Cardiac ventricle fibroblast (primary cell): ENCODE measurements around the gene BCL2. TPM values are rescaled to one million over a fixed set of nuclear protein-coding genes. Genes with fewer than 3 reads are reported as not detected.

Source experiments
- total RNA-seq: library from RNA; depleted of rRNA; stranded (reverse); fragments of >200 nt; gene quantifications from 2 replicates; pipeline ENCODE4 v1.2.3, GENCODE V29; 2015

The BCL2 gene
- 3.4 and 8.3 TPM in 2 replicates for total RNA-seq

DNA sequence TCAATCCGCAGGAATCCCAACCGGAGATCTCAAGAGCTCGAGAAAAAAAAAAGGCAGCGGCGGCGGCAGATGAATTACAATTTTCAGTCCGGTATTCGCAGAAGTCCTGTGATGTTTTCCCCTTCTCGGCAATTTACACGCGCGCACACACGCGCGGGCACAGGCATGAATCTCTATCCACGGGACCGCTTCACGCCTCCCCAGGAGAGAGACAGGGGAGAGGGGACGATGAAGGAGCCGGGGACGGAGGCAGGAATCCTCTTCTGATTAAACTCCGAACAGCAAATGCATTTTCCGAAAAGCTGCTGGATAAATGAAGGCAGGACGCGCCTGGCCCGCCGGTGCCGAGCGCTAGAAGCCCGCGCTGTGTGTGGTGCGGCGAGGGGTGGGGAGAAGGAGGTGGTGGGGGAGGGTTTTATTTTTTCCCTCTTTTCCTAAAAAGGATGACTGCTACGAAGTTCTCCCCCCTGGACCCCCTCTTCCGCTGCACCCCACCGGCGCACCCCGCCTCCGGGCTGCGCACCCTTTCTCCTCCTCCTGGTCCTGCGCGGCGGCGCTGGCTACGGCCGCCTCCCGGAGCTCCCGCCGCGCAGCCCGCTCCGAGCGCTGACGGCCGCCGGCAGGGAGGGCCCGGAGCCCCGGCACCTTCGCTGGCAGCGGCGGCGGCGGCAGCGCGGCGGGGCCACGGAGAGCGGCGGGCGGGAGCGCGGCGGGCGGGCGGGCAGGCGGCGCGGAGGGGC is at the start of gene BCL2:
BCL2 (minus strand) TSS at position 387 of the 740 bp plus-strand sequence.

DNA sequence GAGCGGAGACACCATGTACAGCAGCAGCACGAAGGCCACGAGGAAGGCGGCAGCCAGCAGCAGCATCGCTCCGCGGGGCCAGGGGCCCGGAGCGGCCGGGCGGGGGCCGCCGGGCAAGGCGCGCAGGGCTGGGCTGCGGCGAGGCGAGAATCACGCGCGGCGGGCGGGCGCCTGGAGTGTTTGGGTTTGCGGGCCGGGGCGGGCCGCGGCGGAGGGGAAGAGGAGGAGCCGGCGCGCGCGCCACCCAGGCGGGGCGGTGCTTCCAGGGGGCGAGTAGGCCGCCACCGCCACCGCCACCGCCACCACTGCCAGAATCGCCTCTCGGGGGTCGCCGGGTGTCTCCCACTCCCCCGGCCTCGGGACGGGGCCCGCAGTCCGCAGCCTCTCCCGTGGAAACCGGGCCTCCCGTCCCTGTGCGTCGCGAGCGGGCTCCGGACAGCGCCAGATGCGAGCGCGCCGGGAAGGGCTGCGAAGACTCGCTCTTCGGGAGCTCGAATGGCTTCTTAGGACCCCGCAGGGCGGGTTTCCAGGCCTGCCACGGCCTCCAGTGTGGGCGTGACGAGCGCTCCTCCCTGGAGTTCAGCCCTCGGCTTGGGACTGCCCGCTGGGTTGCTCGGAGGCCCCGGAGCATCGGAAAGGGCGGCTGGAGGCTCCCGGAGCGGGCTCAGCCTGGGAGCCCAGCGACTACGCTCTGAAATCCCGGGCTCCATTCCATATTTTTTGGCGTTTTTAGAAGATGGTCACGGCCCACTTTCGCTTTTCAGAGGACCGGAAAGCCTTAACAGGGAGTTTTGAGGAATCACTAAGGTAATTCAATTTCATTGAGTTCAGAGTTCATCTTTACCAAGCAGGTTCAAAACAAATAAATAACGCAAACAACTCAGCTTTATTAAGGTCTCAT is 47.7 kb upstream of the BCL2 start, which contains the start of gene KDSR:
KDSR (minus strand) TSS at position 154 of the 901 bp plus-strand sequence; CDS start at position 66, 88 bp downstream.

Other genes with a start within 250 kb of the BCL2 start
- gene KDSR, start 47.4 kb upstream of the BCL2 start, total RNA-seq: 34.8 and 36.8 TPM in 2 replicates
- 26.1 and 26.8 TPM in 2 replicates for gene VPS4B, start 102.7 kb upstream of the BCL2 start, total RNA-seq
- not detected in 2 replicates for gene SERPINB5, start 157.2 kb upstream of the BCL2 start, total RNA-seq
- not detected in 2 replicates for gene SERPINB12, start 222.6 kb upstream of the BCL2 start, total RNA-seq